Measurements from ENCODE around the gene RCSD1.

RCSD1 gene

DNA sequence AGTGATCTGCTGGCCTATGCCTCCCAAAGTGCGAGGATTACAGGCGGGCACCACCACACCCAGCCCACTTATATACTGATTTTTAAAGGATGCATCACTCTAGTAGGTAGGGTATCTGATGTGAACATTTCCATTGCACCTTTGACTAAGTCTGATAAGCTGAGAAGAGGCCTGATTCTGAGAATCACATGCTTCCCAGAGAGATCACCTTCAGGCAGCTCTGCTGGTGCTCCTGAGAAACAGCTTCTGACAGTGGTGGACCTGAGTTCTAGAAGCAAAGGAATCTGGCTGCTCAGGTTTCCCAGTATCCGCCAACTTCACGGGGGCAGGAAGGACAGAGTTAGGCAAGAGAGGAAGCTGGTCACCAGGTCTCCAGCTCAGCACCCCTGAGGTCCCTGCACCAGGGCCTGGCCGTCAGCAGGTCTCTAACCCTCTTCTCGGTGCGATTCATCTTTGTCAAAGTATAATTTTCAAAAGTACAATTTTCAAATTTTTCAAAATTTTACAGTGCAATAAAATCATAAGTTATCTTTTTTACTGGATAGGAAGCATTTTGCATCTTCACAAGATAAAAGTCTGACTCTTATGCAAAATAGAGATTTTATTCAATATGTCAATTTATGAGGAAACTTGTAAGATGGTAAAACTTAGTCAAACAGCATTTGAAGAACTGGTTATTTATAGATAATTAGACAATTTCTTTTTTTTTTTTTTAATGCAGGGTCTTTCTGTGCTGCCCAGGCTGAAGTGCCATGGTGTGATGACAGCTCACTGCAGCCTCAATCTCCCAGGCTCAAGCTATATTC is 65.9 kb downstream of the RCSD1 start:
- no peak for DNase-seq

DNA sequence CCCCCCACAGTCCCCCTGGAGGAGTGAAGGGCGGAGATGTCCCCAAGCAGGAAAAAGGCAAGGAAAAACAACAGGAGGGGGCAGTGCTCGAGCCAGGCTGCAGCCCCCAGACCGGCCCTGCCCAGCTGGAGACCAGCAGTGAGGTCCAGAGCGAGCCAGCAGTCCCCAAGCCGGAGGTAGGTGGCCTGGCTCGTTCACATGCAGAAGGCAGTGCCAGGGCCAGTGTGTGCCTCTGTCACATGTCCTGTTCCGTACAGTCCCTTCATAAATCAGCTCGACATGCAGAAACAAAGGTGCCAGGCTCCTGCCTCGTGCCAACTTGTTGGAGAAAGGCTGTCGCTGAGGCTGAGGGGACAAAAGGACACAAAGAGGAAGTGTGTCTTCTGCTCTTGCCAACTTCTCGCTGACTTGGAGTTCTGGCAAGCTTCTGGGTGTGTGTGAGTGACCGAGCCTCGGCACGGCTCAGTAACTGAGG is 67.7 kb downstream of the RCSD1 start:
- no peak for DNase-seq

DNA sequence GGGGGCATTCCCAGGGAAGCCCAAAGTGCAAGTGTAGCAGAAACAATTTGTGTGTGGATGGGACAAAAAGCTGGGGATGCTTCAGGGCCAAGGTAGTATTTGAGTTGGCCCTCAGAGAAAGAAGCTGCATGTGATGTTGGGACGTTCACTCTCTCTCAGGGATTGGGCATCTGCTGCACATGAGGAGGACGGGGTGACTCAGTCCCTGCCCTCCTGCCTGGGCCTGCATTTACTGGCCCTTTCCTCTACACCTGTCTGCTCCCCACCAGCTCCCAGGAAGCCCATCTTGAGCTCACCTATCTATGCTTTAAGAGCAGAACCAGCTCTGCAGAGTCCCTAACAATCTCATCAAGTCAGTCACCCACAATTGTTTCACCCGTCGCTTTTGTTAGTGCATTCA is 68.3 kb downstream of the RCSD1 start:
- DNase-seq = no peak

DNA sequence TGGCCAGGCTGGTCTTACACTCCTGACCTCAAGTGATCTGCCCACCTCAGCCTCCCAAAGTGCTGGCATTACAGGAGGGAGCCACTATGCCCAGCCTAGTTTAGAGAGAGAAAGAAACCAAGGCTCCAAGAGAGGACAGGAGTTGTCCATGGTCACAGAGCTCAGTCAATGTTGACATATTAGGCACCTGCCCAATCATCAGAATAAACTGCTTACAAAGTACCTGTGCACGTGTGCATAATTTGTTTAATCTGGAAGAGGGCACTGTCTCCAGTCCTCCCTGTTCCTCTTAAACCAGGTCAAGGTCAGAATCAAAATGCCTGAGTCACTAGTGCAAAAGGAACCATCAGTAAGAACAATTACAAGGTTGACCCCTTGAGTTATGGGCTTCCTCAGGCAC is 71.5 kb downstream of the RCSD1 start:
- DNase-seq = no peak

DNA sequence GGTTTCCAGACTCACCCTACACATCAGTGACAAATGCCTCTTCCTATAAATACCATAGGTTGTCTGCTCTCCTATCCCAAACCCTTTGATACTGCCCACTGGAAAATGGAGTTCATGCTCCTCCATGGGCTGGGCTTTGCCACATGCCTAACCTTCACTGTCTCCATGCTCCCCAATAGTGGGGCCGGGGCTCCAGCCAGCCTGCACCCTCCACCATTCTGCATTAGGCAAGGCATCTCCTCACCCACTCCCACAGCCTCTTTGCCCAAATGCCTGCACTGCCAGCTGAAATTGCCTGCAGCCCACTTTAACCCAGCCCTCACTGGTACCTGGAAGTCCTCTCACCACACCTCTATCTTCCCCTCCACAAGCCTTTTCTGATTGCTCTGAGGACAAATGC is 73.5 kb downstream of the RCSD1 start:
- no peak for DNase-seq

DNA sequence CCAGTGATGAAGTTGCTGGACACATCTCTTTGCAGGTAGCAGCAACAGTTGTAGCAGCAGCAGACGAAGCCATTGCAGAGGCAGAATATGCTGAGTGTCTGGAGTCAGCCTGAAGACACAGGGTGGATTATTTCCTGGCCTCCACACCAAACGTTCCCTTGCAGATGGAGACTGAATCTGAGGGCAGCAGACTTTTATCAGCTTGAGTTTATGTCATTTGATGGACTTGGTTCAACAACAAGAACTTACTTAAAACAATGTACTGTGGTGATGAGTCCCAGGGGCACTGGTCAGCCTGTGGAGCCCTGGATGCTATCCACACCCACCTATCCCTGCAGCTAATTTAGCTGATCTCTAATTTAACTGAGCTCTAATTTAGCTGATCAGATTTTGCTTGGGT is 74.7 kb downstream of the RCSD1 start:
- no peak for DNase-seq

DNA sequence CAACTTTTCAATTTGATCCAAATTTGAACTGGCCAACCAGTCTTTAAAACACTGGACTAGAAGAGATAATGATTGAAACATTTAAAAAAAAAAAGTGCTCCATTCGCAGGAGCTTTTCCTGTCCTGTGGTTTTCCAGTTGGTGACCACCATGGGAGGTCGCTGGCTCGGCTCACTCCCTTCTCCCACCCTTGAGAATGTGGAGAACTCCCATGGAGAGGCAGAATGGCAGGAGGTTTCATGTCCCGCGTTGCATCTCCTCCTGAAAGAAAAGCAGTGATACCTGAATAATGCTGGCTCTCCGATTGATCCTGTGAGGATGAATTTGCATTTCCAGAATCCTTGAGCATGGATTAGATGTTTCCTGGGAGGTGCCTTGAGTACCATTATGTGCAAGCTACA is 75.2 kb downstream of the RCSD1 start:
- DNase-seq = no peak

DNA sequence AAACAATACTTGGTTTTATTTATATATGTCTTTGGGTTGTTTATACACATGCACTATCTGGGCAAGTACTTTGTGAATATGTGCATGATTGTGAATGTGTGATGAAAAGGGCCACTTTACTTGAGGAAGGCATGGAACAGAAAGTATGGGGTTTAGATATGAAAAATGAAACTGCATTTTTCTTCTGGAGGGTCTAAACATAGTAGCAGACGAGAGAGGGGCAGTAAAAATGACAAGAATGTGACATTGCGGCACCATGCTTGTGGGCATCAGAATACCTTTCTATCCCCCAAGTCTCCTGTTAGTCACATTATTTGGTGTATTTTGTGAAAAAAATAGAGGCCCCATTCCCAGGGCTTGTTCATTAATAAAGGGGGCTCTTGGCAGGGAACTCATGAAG is 76.3 kb downstream of the RCSD1 start:
- DNase-seq = no peak

DNA sequence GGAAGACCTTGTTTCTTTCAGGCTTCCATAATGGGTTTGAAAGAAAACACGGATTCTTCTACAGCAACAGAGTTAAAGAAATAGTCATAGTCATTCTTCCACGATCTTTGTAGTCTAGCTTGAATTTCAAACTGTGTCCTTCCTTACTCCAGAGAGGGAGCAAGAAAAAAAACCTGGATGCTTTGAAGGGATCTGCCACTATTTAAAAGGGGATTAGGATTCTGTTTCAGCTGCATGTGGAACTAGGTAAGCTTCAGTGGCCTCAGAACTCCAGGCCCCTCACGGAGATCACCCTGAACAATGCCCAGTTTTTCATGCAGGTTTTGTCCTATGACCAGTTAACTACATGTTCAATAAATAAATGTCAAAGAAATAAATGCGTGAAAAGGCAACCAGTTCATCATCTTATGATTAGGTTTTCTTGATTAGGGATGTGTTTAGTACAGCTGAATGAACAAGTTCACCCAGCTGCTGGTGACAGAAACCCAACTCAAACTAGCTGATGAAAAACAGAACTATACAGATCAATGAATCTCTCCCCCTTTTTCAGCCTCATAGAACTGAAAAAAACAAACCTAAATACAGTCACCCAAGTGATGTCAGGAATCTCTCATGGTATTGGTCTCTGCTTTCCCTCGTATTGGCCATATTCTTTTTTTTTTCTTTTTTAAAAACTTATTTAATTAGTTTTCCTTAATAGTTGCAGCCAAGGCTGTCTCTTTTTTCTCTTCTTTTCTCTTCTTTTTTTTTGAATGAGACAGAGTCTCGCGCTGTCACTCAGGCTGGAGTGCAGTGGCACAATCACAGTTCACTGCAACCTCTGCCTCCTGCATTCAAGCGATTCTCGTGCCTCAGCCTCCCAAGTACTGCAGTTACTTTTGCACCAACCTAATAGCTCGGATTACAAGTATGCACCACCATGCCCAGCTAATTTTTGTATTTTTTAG is 77.2 kb downstream of the RCSD1 start:
- DNase-seq = no peak

DNA sequence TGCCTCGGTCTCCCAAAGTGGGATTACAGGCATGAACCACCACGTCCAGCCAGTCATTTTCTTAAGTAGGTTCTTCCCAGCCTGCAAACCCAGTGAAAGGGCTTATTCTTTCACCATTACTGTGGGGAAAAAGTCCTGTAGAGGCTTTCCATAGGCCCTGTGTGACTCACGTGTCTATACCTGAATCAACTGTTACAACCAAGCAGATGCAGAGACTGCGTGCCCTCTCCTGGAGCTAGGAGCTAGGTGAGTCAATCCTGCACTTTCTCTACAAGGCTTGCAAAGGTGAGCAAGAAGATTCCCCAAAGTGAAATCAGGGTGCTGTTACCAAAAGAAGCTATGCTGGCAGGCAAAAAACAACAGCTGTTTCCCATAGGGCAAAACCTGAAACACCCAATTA is 77.9 kb downstream of the RCSD1 start:
- DNase-seq = no peak

DNA sequence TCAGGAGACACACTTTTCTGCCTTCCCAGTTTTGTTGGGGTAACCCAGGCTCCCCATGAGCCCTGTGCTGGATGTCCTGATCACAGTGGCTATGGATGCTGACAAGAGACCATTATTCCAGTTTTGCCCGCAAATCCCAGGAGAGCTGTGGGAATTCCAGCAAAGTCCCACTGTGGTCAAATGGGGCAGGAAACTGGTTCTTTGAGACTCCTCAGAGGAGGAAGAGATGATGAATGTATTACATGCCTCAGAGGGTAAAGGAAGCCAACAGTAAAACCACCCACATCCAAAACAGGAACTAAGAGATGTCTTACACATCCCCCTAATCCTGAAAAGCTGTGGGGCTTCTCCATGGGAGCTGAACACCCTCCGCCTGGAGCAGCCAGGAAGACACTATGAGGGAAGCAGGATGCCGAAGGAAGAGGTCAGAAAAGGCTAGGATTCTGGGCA is 78.9 kb downstream of the RCSD1 start:
- no peak for DNase-seq

DNA sequence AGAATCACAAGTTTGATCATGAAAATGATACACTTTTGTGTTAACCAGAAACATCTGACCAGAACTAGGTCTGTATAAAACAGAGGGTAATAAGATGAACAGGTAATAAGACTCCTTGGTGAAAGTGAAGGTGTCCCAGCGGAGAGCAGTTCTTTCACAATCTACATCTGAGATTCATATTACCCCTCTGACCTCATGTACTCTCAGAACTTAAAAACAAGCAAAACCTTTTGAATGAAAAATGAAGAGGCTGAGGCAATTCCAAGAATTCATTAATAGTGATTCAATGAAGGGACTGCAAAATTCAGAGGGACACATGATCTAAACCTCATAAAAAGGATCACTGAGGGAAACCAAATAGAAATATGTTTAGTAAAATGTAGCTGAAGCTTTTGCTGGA is 80.8 kb downstream of the RCSD1 start:
- no peak for DNase-seq

DNA sequence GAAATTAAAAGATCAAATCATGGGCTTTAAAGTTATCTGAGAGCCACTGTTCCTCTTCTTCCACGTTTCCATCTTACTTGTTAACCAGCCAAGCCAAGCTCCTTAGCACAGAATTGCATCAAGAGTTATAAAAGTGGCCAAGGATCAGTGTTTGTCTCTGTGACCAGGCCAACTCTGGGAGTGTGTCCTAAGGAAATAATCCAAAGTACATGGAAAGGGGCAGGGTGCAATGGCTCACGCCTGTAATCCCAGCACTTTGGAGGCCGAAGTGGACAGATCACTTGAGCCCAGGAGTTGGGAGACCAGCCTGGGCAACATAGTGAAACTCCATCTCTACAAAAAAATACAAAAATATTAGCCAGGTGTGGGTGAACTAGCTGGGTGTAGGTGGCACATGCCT is 81.8 kb downstream of the RCSD1 start:
- DNase-seq = no peak

DNA sequence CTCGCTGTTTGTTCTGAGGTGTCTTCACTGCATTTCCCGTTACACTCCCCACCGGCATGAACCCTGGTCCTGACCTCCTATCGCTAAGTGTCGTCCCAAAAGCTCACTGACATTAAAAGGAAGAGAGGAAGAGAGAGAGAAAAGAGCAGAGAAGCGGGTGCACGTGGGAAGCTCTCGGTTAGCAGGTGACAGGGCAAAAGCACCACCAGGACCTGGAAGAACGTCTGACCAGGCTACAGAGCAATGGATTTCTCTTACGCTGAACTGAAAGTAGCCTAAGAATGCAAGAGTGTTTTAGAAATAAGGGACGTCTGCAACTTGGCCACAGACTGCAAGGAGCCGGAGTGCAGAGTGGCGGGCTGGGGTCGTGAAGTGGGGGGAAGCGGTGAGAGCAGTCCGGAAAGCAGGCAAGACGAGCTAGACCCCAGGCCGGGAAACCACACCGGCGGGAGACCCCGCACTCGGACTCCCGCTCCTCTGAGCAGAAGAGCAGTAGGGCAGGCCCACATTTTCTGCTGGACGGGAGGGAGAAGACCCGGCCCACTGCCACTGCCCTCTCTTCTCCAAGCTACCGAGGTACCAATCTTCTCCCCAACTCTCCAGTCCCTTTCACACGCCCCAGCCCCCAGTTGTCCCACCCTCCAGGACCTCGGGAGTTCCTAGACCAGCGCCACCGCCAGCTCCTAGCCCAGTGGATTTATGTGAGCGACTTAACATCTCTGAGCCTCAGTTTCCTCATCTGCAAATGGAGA is 83.5 kb downstream of the RCSD1 start:
- no peak for DNase-seq

DNA sequence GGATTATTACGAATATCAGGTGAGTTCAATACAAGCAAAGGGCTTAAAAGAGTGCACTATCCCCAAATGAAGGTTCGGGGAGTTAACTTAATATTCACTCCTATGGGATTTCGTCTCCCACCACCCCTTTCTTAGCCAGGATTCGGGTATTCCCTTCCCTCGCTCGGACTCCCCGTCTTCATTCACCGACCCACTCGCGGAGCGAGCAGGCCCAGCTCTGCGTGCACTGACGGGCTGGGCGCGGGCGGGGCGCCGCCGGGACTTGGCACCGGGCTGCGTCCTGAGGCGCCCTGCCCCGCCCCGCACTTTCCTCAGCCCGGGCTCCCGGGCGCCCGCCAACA is 84.0 kb downstream of the RCSD1 start:
- DNase-seq = no peak

DNA sequence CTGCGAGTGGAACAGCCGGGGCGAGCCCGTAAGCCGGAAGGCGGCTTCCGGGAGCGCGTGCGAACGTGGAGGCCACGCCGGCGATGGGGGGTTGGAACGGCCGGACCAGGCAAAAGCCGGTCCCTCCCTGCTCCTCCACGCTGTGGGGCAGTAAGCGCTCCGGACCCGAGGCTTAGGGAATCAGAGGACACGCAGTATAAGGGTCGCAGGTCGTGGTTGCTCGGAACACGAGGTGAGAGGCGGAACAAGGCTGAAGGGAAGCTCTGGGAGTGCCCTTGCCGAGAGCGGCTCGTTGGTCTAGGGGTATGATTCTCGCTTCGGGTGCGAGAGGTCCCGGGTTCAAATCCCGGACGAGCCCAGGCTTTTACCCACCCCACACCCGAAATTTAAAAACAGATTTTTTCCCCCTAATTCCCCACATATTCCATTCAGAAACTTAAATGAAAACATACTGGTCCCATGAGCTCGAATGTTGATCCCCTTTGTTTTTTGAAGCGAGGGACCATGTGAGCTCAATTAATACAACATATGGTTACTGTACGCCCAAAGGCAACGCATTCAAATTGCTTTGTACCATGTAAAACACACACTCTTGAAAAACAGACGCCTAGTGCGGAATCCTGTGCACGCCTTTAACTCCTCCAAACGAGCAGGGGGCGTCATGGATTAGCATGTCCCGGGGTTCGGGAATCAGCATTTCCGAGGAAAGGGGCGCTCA is 84.6 kb downstream of the RCSD1 start:
- DNase-seq = peak; percentile 90 to 92

DNA sequence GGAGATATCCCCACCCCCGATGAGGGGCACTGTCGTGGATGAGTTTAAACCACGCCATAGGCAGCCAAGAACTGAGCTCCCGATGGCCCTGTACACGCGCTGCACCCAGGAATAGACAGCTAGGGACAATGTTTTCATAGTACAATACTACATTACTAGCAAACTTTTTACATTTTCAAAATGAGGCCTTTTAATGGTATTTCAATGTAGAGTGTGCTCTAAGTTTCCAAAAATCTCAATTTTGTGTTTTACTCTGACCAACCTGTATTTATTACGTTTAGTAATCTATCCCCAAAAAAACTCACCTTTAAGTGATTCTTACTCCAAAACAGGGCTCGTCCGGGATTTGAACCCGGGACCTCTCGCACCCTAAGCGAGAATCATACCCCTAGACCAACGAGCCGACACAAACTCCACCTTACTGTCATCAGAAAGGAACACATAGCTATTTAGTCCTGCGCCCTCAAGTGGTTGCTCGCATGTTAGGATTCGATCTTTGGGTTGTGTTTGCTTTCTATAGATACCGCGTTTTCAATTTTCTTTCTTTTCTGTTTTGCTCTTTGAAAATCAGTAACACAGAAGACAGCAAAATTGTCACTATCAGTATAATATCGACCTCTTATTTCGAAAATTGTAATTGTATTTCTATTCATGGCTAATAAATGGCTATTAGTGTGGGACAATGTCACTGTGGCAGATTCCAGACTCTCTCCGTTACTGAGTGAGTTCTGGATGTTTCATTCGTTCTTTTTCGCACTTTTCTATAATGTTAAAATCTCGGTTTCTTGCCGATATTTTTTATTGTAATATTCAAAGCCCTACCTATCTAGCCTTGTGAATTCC is 85.3 kb downstream of the RCSD1 start:
- DNase-seq = peak; percentile 90 to 94

DNA sequence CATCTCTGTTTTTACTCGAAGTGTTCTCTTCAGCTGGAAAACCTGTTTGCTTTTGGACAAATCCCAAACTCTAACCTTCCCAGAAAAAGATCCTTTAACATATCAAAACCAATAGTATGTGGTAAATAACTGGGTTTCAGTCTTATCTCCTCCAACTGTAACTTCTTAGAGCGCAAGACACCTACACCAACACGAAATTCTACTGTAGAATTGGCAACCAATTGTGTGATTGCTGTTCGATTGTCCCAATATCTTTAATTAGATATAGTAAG is 85.9 kb downstream of the RCSD1 start:
- no peak for DNase-seq

DNA sequence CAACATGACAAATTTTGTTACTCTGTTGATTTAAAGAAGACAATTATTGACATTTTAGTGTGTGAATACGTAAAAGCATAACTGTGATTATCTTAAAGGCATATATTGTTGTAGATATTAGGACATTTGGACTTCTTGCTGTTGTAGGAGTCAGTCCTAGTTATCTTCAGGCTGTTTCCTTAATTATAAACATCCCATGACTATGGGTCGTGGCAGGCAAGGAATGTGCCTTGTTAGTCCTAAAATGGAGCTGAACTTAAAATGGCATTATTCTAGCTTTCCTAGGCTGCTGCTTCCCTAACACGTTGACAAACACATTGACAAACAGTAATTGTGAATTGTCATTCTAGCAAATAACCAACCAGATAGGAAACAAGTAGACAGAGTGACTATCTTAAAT is 87.3 kb downstream of the RCSD1 start:
- no peak for DNase-seq

DNA sequence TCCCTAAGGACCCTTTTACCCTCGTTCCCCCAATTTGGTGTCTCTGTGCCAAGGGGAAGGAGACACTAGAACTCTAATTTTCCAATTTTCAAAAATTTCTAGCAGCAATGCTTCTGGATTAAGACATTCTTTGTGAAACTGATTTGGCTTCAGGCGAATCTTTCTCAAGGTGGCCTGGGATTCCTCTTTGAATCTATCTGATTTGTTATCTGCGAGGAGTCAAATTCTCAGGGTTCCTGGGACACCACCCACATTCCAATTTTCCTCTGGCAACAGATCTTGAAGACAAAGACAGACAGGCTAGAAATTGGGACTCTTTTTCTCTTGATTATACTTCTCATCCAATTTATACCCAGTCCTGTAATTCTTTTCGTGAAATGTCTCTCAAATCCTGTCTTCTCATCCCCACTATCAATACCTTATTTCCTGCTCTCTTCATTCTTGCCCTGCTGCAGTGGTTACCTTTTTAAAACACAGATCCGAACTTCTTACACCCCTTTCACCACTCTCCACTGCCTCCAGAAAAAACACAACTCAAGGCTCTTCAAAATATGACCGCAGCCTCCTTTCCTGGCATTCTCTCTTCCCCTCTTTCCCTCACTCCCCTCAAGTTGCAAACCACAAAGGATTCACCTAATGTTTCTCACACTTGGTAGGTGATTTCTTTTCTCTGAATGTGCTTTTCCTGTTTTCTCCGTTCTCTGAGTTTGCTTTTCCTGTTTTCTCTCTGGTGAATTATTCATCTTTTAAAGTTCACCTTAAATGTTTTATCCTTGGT is 89.1 kb downstream of the RCSD1 start:
- DNase-seq = no peak

Data from CD4-positive, alpha-beta T cell treated with Interferon alpha-2 for 1 hour (primary cell).